HepG2 (cell line): ENCODE data around the gene PTTG1. TPM values are rescaled to one million over a fixed set of nuclear protein-coding genes. Genes with fewer than 3 reads are reported as not detected.

ENCODE experiments used
- ATAC-seq: fragments of 200-7000 bp; cut with Tn5 transposase; 3 replicates; pipeline ENCODE4 v1.9.1; 2020; ENCODE audit warnings: mild to moderate bottlenecking, moderate library complexity
- BruUV-seq: library from RNA; stranded (reverse); fragments of 400-500 nt; replicated peaks from 2 replicates; lab custom pipeline; 2021; lab: Mats Ljungman, UMichigan
- CTCF ChIA-PET: fragments of 300-600 bp; formaldehyde crosslinking; extraction: SDS; loops from one replicate; lab custom pipeline; 2021; ENCODE audit warnings: low total read pairs, inconsistent platforms, low intra/inter-chr PET ratio; lab: Yijun Ruan, JAX
- POLR2A ChIA-PET: fragments of 350-600 bp; sonication (Branson Sonifier 250); formaldehyde crosslinking; loops from one replicate; lab custom pipeline; 2020; ENCODE audit warnings: antibody characterized with exemption, inconsistent platforms; lab: Yijun Ruan, JAX
- DNase-seq: peaks from one replicate; pipeline ENCODE4 v3.0.0-alpha.2; 2015; ENCODE audit warnings: low spot score
- FAIRE-seq: peaks from 3 replicates; lab custom pipeline; 2011; peaks lifted over from hg19 to GRCh38; lab: Jason Lieb, UNC
- H2AFZ ChIP-seq: one replicate; pipeline ENCODE4 v1.6.1; 2011; ENCODE audit warnings: low read length, inconsistent platforms
- H3K27ac ChIP-seq: fragments of 300-600 bp; 3 replicates; pipeline ENCODE4 v1.8.0; 2011; ENCODE audit warnings: mixed run types, mild to moderate bottlenecking, mixed read lengths, low read length, inconsistent platforms; ENCODE audit not compliant: insufficient read depth; ENCODE audit errors: extremely low read length
- H3K27me3 ChIP-seq, 2 experiments: fragments of 200-600 bp in 1 of 2; 2 replicates in 1 of 2; 3 replicates in 1 of 2; pipeline versions ENCODE4 v1.6.0 to v1.8.0; 2011; ENCODE audit warnings: low read length in 2 of 2, mild to moderate bottlenecking in 2 of 2, moderate library complexity in 2 of 2, inconsistent platforms in 1 of 2; ENCODE audit not compliant: insufficient read depth in 2 of 2, control insufficient read depth in 1 of 2
- H3K36me3 ChIP-seq, 2 experiments: fragments of 200-600 bp in 1 of 2; replicated peaks in 1 of 2; 2 replicates in 1 of 2; 3 replicates in 1 of 2; pipeline versions ENCODE4 v1.5.1 to v1.8.0; 2011; ENCODE audit warnings: low read length in 2 of 2, inconsistent platforms in 1 of 2; ENCODE audit not compliant: insufficient read depth in 2 of 2, control insufficient read depth in 1 of 2
- H3K4me1 ChIP-seq: 2 replicates; pipeline ENCODE4 v1.5.1; 2012; ENCODE audit warnings: low read length, inconsistent platforms; ENCODE audit not compliant: insufficient read depth
- H3K4me2 ChIP-seq: 2 replicates; pipeline ENCODE4 v1.6.0; 2011; ENCODE audit warnings: low read depth, low read length, inconsistent platforms
- H3K4me3 ChIP-seq, 3 experiments: fragments of 200-600 bp in 1 of 3; sonication (generic), shearing (Covaris generic) in 1 of 3; replicated peaks in 1 of 3; 2 replicates each; pipeline ENCODE4 v1.5.1; 2011 to 2016; ENCODE audit warnings: low read length in 3 of 3, inconsistent platforms in 2 of 3, low read depth in 2 of 3, mild to moderate bottlenecking in 2 of 3, control low read depth in 1 of 3, mixed read lengths in 1 of 3; ENCODE audit not compliant: insufficient read depth in 1 of 3
- H3K79me2 ChIP-seq: one replicate; pipeline ENCODE4 v1.6.1; 2011; ENCODE audit warnings: low read length, inconsistent platforms; ENCODE audit not compliant: insufficient read depth
- H3K9ac ChIP-seq: 2 replicates; pipeline ENCODE4 v1.6.0; 2011; ENCODE audit warnings: mild to moderate bottlenecking, low read depth, low read length, inconsistent platforms; ENCODE audit not compliant: insufficient read depth
- H3K9me3 ChIP-seq: 2 replicates; pipeline ENCODE4 v1.5.1; 2012; ENCODE audit warnings: mild to moderate bottlenecking, low read length
- H4K20me1 ChIP-seq: 2 replicates; pipeline ENCODE4 v1.6.0; 2011; ENCODE audit warnings: inconsistent platforms, mild to moderate bottlenecking, low read length, moderate library complexity; ENCODE audit not compliant: insufficient read depth
- PHF8 ChIP-seq: sonication (generic); formaldehyde crosslinking; IDR thresholded peaks from 2 replicates; pipeline ENCODE4 v1.5.0; 2020; ENCODE audit warnings: missing genetic modification reagents
- RARA ChIP-seq: IDR thresholded peaks from 2 replicates; pipeline ENCODE4 v1.6.1; 2016; ENCODE audit warnings: missing genetic modification reagents, missing compliant biosample characterization
- TCF7 ChIP-seq: sonication (generic); IDR thresholded peaks from 2 replicates; pipeline ENCODE4 v1.6.1; 2016; ENCODE audit warnings: antibody characterized with exemption, low read depth
- ZNF552 ChIP-seq: sonication (generic); formaldehyde crosslinking; IDR thresholded peaks from 2 replicates; pipeline ENCODE4 v1.9.0; 2022; ENCODE audit warnings: missing genetic modification reagents, mild to moderate bottlenecking, borderline replicate concordance
- WGBS: methylation state at CpG from one replicate; pipeline ENCODE4 v1.1.6; 2017; ENCODE audit warnings: low lambda C conversion rate; 5-methylcytosine and 5-hydroxymethylcytosine counted together
- in situ Hi-C: cut with HindIII; loops from 2 replicates; pipeline ENCODE4 v1.10.0; 2017; ENCODE audit warnings: low pct_unique_long_range_greater_than_20kb; ENCODE audit not compliant: extremely low pct_ligation_motif_present
- intact Hi-C: fragments of 100-400 bp; cut with micrococcal nuclease; formaldehyde crosslinking; loops from one replicate; pipeline ENCODE4 v1.10.0; 2022; ENCODE audit not compliant: unreplicated experiment
- polyA plus RNA-seq, 8 experiments: library from polyadenylated mRNA; depleted of rRNA in 3 of 8; stranded (reverse) in 7 of 8; unstranded in 1 of 8; fragments of >200 nt; fragmentation: Illumina TruSeq in 4 of 8; extraction: Trizol in 4 of 8; gene quantifications; 2 replicates each; pipeline versions ENCODE4 v1.2.1 to v1.2.3, GENCODE V29; 2011 to 2016; ENCODE audit warnings: low read depth in 4 of 8, missing spikeins in 1 of 8, mixed read lengths in 1 of 8; ENCODE audit not compliant: insufficient read depth in 1 of 8
- total RNA-seq, 5 experiments: library from RNA; depleted of rRNA; stranded (reverse); fragments of >200 nt; fragmentation: Illumina TruSeq; extraction: Trizol; gene quantifications; 2 replicates each; pipeline ENCODE4 v1.2.3, GENCODE V29; 2016; ENCODE audit warnings: low read depth in 1 of 5
- TF ChIP-seq, protein P1 (sequence below): sonication (generic); formaldehyde crosslinking; IDR thresholded peaks from 2 replicates; pipeline ENCODE4 v1.4.0; 2020; ENCODE audit warnings: missing genetic modification reagents, borderline replicate concordance
- TF ChIP-seq, protein P2 (sequence below): sonication (generic); formaldehyde crosslinking; IDR thresholded peaks from 2 replicates; pipeline ENCODE4 v1.4.0; 2020; ENCODE audit warnings: missing genetic modification reagents
- TF ChIP-seq, protein P3 (sequence below): IDR thresholded peaks from 2 replicates; pipeline ENCODE4 v1.6.1; 2016; ENCODE audit warnings: missing biosample characterization, missing genetic modification reagents, low read depth

The PTTG1 gene
- total and polyA plus RNA-seq, 2 of the 13 experiments (the other 11 are each of a cell fraction or from before 2014, with no cell fraction given) = 102 to 161 TPM

DNA sequence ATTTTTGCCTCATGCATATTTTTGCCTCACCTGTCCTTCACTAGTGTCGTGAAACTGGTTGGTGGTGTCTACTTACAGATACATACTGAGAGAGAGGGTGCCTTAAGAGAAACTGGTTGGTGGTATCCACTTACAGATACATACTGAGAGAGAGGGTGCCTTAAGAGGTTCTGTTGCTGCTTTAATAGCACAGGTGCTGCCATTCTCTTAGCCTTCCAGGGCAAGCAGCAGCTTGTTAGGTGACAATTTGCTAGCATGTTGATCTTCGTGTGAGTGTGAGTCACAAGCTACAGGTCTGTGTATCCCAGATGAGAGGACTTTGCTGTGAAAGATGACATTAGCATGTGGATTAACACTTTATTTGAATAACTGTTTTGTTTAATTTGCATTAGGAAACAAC lies 1.4 kb downstream of the PTTG1 start:
- ChIA-PET POLR2A (interaction anchor here (2.0 kb wide), 1 partner anchor 44 kb away, joined by 19 read pairs; no protein-coding TSS in a partner anchor), CTCF (no interaction called here)
- in situ Hi-C loops = no loop called here
- no TSS peak for BruUV-seq
- Histone ChIP-seq H4K20me1 (no peaks in the 10 kb centered on the region; the same call in 1 of the 2 replicates), H3K27ac (no peak overlapping the region), H3K4me3 (peak overlapping the region; percentile 86 to 95 (median 87); a peak in 5 of 6 replicates), H3K36me3 (peaks cover 3 to 18% of the 10 kb centered on the region in 2 experiments), H3K79me2 (peaks cover 37% of the 10 kb centered on the region), H3K9me3 (no peaks in the 10 kb centered on the region), H3K4me1 (peaks cover 50% of the 10 kb centered on the region), H2AFZ (no peak overlapping the region), H3K4me2 (peak overlapping the region; percentile 81), H3K27me3 (no peaks in the 10 kb centered on the region; a peak in 1 of 5 replicates), H3K9ac (peak overlapping the region; percentile 88; the same call in 1 of the 2 replicates)
- no peak for FAIRE-seq
- TF ChIP-seq ZNF552 (no peak), RARA (CRISPR knock-in tag) (no peak), PHF8 (CRISPR knock-in tag) (no peak), TCF7 (no peak)
- TF ChIP-seq, protein P1, sequence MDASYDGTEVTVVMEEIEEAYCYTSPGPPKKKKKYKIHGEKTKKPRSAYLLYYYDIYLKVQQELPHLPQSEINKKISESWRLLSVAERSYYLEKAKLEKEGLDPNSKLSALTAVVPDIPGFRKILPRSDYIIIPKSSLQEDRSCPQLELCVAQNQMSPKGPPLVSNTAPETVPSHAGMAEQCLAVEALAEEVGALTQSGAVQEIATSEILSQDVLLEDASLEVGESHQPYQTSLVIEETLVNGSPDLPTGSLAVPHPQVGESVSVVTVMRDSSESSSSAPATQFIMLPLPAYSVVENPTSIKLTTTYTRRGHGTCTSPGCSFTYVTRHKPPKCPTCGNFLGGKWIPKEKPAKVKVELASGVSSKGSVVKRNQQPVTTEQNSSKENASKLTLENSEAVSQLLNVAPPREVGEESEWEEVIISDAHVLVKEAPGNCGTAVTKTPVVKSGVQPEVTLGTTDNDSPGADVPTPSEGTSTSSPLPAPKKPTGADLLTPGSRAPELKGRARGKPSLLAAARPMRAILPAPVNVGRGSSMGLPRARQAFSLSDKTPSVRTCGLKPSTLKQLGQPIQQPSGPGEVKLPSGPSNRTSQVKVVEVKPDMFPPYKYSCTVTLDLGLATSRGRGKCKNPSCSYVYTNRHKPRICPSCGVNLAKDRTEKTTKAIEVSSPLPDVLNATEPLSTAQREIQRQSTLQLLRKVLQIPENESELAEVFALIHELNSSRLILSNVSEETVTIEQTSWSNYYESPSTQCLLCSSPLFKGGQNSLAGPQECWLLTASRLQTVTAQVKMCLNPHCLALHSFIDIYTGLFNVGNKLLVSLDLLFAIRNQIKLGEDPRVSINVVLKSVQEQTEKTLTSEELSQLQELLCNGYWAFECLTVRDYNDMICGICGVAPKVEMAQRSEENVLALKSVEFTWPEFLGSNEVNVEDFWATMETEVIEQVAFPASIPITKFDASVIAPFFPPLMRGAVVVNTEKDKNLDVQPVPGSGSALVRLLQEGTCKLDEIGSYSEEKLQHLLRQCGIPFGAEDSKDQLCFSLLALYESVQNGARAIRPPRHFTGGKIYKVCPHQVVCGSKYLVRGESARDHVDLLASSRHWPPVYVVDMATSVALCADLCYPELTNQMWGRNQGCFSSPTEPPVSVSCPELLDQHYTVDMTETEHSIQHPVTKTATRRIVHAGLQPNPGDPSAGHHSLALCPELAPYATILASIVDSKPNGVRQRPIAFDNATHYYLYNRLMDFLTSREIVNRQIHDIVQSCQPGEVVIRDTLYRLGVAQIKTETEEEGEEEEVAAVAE (CRISPR knock-in tag) = no peak
- TF ChIP-seq, protein P2, sequence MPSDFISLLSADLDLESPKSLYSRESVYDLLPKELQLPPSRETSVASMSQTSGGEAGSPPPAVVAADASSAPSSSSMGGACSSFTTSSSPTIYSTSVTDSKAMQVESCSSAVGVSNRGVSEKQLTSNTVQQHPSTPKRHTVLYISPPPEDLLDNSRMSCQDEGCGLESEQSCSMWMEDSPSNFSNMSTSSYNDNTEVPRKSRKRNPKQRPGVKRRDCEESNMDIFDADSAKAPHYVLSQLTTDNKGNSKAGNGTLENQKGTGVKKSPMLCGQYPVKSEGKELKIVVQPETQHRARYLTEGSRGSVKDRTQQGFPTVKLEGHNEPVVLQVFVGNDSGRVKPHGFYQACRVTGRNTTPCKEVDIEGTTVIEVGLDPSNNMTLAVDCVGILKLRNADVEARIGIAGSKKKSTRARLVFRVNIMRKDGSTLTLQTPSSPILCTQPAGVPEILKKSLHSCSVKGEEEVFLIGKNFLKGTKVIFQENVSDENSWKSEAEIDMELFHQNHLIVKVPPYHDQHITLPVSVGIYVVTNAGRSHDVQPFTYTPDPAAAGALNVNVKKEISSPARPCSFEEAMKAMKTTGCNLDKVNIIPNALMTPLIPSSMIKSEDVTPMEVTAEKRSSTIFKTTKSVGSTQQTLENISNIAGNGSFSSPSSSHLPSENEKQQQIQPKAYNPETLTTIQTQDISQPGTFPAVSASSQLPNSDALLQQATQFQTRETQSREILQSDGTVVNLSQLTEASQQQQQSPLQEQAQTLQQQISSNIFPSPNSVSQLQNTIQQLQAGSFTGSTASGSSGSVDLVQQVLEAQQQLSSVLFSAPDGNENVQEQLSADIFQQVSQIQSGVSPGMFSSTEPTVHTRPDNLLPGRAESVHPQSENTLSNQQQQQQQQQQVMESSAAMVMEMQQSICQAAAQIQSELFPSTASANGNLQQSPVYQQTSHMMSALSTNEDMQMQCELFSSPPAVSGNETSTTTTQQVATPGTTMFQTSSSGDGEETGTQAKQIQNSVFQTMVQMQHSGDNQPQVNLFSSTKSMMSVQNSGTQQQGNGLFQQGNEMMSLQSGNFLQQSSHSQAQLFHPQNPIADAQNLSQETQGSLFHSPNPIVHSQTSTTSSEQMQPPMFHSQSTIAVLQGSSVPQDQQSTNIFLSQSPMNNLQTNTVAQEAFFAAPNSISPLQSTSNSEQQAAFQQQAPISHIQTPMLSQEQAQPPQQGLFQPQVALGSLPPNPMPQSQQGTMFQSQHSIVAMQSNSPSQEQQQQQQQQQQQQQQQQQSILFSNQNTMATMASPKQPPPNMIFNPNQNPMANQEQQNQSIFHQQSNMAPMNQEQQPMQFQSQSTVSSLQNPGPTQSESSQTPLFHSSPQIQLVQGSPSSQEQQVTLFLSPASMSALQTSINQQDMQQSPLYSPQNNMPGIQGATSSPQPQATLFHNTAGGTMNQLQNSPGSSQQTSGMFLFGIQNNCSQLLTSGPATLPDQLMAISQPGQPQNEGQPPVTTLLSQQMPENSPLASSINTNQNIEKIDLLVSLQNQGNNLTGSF = no peak
- TF ChIP-seq, protein P3, sequence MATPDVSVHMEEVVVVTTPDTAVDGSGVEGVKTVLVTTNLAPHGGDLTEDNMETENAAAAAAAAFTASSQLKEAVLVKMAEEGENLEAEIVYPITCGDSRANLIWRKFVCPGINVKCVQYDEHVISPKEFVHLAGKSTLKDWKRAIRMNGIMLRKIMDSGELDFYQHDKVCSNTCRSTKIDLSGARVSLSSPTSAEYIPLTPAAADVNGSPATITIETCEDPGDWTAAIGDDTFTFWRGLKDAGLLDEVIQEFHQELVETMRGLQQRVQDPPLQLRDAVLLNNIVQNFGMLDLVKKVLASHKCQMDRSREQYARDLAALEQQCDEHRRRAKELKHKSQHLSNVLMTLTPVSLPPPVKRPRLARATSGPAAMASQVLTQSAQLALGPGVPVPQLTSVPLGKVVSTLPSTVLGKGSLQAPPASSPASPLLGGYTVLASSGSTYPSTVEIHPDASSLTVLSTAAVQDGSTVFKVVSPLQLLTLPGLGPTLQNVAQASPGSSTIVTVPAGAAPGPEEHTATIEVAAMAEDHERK (CRISPR knock-in tag) = no peak
- intact Hi-C loops = no loop called here
- DNase-seq = no peak
- ATAC-seq = no peak
- WGBS = 67% methylated on average over 2 of the region's 2 CpGs
